Endodermal cell (in vitro differentiated cells): ENCODE results near the gene BCL2L12. TPM values are rescaled to one million over a fixed set of nuclear protein-coding genes. Genes with fewer than 3 reads are reported as not detected.

ENCODE experiments used
- DNase-seq: peaks from one replicate; pipeline ENCODE4 v3.0.0-alpha.2; 2017
- H3K27ac ChIP-seq: 2 replicates; pipeline ENCODE4 v1.5.1; 2013; ENCODE audit warnings: mild to moderate bottlenecking, low read depth, low read length, moderate library complexity
- H3K27me3 ChIP-seq: 2 replicates; pipeline ENCODE4 v1.6.1; 2013; ENCODE audit warnings: mild to moderate bottlenecking, low read length, moderate library complexity; ENCODE audit not compliant: insufficient read depth, control insufficient read depth, poor library complexity, severe bottlenecking
- H3K36me3 ChIP-seq: 2 replicates; pipeline ENCODE4 v1.7.0; 2013; ENCODE audit warnings: mild to moderate bottlenecking, low read length, moderate library complexity; ENCODE audit not compliant: control insufficient read depth, insufficient read depth
- H3K4me1 ChIP-seq: one replicate; pipeline ENCODE4 v1.7.0; 2013; ENCODE audit warnings: low read length; ENCODE audit not compliant: control insufficient read depth, insufficient read depth
- H3K4me3 ChIP-seq: 2 replicates; pipeline ENCODE4 v1.5.1; 2013; ENCODE audit warnings: mild to moderate bottlenecking, low read length, moderate library complexity
- H3K9ac ChIP-seq: 2 replicates; pipeline ENCODE4 v1.6.1; 2013; ENCODE audit warnings: mild to moderate bottlenecking, low read length, moderate library complexity; ENCODE audit not compliant: poor library complexity, severe bottlenecking; ENCODE audit errors: extremely low read depth
- H3K9me3 ChIP-seq: 2 replicates; pipeline ENCODE4 v1.6.1; 2013; ENCODE audit warnings: mild to moderate bottlenecking, low read length, moderate library complexity; ENCODE audit not compliant: control insufficient read depth
- H3K27ac Mint-ChIP-seq: 2 replicates; pipeline ENCODE4 v1.8.0; 2020; ENCODE audit warnings: mixed read lengths
- H3K27me3 Mint-ChIP-seq: 2 replicates; pipeline ENCODE4 v1.8.0; 2021; ENCODE audit warnings: mild to moderate bottlenecking, mixed read lengths; ENCODE audit not compliant: insufficient read depth
- H3K36me3 Mint-ChIP-seq: 2 replicates; pipeline ENCODE4 v1.8.0; 2020; ENCODE audit warnings: low read depth, mixed read lengths
- H3K4me1 Mint-ChIP-seq: 2 replicates; pipeline ENCODE4 v1.8.0; 2020; ENCODE audit warnings: mixed read lengths
- H3K4me3 Mint-ChIP-seq: 2 replicates; pipeline ENCODE4 v1.8.0; 2020; ENCODE audit warnings: mild to moderate bottlenecking, moderate library complexity, mixed read lengths
- H3K9me3 Mint-ChIP-seq: 2 replicates; pipeline ENCODE4 v1.8.0; 2020; ENCODE audit warnings: mild to moderate bottlenecking, mixed read lengths
- WGBS, 2 experiments: methylation state at CpG; one replicate each; pipeline versions ENCODE4 v1.1.5 to v1.1.7; 2013; ENCODE audit warnings: missing lambda C conversion rate in 2 of 2, mixed read lengths in 1 of 2; ENCODE audit not compliant: insufficient coverage in 1 of 2, insufficient read length in 1 of 2; 5-methylcytosine and 5-hydroxymethylcytosine counted together
- total RNA-seq, 2 donors: library from RNA; stranded (reverse); fragmentation: NEBNext Ultra II Directional in 1 of 2; extraction: Animal tissue kit (Norgen Biotek cat#: 25700) in 1 of 2; gene quantifications; 2 replicates in 1 of 2; 3 replicates in 1 of 2; pipeline ENCODE4 v1.2.1, GENCODE V29; 2021
- TF ChIP-seq, protein P1 (sequence below): fragments of 200-600 bp; sonication (generic); conservative IDR thresholded peaks from 2 replicates; pipeline ENCODE4 v1.5.0; 2021; ENCODE audit warnings: antibody characterized with exemption, mild to moderate bottlenecking

The BCL2L12 gene
- total RNA-seq, 2 donors from 2014 or later, result 91.8 to 101 TPM

- Histone ChIP-seq H3K9ac (no peak overlapping the region), H3K4me3 (no peak overlapping the region), H3K36me3 (peaks cover 62% of the 10 kb centered on the region), H3K27me3 (no peaks in the 10 kb centered on the region), H3K9me3 (no peaks in the 10 kb centered on the region), H3K27ac (no peak overlapping the region), H3K4me1 (no peaks in the 10 kb centered on the region)
- no peaks in the 10 kb centered on the region for H3K9me3 Mint-ChIP-seq
- peaks cover 60% of the 10 kb centered on the region for H3K36me3 Mint-ChIP-seq
- 93 to 100% methylated on average over 7 to 22 of the region's 27 CpGs for WGBS, 2 experiments
- no peaks in the 10 kb centered on the region for H3K4me1 Mint-ChIP-seq
- H3K4me3 Mint-ChIP-seq, result no peak overlapping the region
- no peaks in the 10 kb centered on the region for H3K27me3 Mint-ChIP-seq
- no peak for DNase-seq
- TF ChIP-seq, protein P1, sequence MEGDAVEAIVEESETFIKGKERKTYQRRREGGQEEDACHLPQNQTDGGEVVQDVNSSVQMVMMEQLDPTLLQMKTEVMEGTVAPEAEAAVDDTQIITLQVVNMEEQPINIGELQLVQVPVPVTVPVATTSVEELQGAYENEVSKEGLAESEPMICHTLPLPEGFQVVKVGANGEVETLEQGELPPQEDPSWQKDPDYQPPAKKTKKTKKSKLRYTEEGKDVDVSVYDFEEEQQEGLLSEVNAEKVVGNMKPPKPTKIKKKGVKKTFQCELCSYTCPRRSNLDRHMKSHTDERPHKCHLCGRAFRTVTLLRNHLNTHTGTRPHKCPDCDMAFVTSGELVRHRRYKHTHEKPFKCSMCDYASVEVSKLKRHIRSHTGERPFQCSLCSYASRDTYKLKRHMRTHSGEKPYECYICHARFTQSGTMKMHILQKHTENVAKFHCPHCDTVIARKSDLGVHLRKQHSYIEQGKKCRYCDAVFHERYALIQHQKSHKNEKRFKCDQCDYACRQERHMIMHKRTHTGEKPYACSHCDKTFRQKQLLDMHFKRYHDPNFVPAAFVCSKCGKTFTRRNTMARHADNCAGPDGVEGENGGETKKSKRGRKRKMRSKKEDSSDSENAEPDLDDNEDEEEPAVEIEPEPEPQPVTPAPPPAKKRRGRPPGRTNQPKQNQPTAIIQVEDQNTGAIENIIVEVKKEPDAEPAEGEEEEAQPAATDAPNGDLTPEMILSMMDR, result no peak
- H3K27ac Mint-ChIP-seq, result no peak overlapping the region
These were observed 40.5 kb upstream of the BCL2L12 start for GRCh38 chr19:49624967-49625910.

GRCh38 chr19:49626226-49626625, 39.5 kb upstream of the BCL2L12 start:
- H3K4me3 Mint-ChIP-seq, result no peak overlapping the region
- H3K27ac ChIP-seq, result no peak overlapping the region
- 98 to 100% methylated on average over 5 to 7 of the region's 11 CpGs for WGBS, 2 experiments

GRCh38 chr19:49629659-49630058, 36.1 kb upstream of the BCL2L12 start:
- H3K4me3 ChIP-seq, result no peak overlapping the region
- TF ChIP-seq, protein P1, result no peak
- no peaks in the 10 kb centered on the region for H3K4me1 ChIP-seq
- H3K36me3 ChIP-seq, result peaks cover 36% of the 10 kb centered on the region
- WGBS, 2 experiments, result 81 to 95% methylated on average over 8 to 9 of the region's 9 CpGs
- Mint-ChIP-seq H3K27ac (no peak overlapping the region), H3K4me3 (no peak overlapping the region), H3K4me1 (no peaks in the 10 kb centered on the region), H3K9me3 (no peaks in the 10 kb centered on the region), H3K36me3 (peaks cover 34% of the 10 kb centered on the region), H3K27me3 (no peaks in the 10 kb centered on the region)
- DNase-seq, result no peak
- H3K9me3 ChIP-seq, result no peaks in the 10 kb centered on the region
- H3K9ac ChIP-seq, result no peak overlapping the region
- H3K27me3 ChIP-seq, result no peaks in the 10 kb centered on the region
- H3K27ac ChIP-seq, result no peak overlapping the region

More at GRCh38 chr19:49626226-49626625, 39.5 kb upstream of the BCL2L12 start:
- peaks cover 59% of the 10 kb centered on the region for H3K36me3 ChIP-seq
- Mint-ChIP-seq H3K27me3 (no peaks in the 10 kb centered on the region), H3K36me3 (peaks cover 57% of the 10 kb centered on the region), H3K9me3 (no peaks in the 10 kb centered on the region), H3K4me1 (no peaks in the 10 kb centered on the region), H3K27ac (no peak overlapping the region)
- no peak for DNase-seq
- H3K4me3 ChIP-seq, result no peak overlapping the region
- TF ChIP-seq, protein P1, result no peak
- H3K9me3 ChIP-seq, result no peaks in the 10 kb centered on the region
- no peaks in the 10 kb centered on the region for H3K4me1 ChIP-seq
- no peaks in the 10 kb centered on the region for H3K27me3 ChIP-seq
- no peak overlapping the region for H3K9ac ChIP-seq
